GM19351 (cell line): ENCODE data around the gene FIGNL2.

Experiments used
- ATAC-seq: cut with Tn5 transposase; IDR thresholded peaks from one replicate; pipeline ENCODE4 v1.9.1; 2021; ENCODE audit warnings: mild to moderate bottlenecking, moderate library complexity; ENCODE audit not compliant: unreplicated experiment

Gene FIGNL2

DNA sequence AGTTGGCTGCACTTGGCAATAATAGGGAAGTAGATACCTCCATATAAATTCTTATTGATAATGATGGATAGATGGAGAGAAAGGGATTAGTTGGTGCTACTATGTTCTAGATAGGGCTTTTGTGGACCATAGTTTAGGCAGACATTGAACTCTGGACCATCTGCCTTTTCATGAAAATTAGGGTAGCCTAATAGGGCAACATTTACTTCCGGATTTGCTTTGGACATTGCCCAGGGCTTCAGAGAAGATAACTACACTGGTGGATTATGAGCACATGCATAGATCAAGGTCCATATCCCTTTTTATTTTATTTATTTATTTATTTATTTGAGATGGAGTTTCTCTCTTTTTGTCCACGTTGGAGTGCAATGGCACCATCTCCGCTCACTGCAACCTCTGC is 70.5 kb downstream of the FIGNL2 start:
- no peak for ATAC-seq

DNA sequence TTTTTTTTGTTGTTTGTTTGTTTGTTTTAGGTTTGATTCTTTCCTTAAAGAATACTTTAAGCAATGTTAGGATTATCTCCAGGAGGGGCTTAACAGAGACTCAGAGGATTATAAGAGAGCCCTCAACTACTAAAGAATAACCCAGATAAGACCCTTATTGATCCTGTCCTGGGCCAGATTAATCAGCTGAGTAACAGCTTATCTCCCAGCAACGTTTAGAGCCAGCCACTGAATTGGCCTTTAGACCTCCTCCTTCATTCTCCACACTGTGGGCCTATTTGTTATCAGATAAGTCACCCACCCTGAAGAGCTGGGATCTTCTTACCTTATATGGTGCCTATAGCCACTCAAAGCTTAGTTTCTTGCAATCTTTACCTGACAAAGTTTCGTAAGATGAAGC is 71.1 kb downstream of the FIGNL2 start:
- ATAC-seq: no peak

DNA sequence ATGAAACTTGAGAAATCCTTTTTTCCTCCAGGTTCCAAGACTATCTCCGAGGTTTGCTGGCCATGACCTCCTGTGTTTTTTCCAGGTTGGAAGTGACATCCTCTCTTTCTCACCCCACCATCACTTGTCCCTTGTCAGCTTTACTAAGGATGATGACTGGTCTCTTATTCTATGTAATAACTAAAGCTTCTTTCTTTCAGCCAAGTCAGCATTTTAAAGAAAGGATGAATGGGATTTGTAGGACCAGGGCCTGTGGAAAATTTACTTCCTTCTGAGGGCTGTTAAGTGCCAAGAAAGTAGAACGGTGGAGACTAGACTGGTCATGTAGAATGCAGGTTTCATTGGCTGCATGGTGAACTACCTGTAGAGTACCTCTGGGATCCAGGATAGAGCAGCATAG is 73.6 kb downstream of the FIGNL2 start:
- ATAC-seq: no peak

DNA sequence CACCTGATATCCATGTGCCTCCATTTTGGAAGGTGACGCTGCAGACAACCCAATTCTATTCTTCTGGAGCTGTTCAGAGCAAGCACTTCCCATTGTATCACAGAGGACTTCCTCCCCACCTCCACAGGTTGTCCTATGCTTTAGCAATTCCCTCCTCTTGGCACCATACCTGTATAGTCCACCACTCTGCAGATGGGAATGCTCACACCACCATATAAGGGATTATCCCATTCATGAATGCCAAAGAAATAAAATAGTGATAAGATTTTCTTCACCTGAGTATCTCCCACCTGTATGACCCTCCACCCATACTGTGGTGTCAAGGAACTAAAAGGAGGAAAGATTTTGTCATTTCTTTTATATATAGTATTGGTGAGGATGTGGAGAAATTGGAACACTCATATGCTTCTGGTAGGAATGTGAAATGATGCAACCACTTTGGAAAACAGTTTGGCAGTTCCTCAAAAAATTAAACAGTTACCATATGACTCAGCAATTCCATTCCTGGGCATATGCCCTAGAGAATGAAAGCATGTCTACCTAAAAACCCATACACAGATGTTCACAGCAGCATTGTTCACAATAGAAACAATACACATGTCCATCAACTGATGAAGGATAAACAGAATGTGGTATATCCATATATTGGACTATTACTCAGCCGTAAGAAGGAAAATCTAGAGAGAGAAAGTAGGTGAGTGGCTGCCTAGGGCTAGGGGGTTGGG is 75.2 kb downstream of the FIGNL2 start:
- no peak for ATAC-seq

DNA sequence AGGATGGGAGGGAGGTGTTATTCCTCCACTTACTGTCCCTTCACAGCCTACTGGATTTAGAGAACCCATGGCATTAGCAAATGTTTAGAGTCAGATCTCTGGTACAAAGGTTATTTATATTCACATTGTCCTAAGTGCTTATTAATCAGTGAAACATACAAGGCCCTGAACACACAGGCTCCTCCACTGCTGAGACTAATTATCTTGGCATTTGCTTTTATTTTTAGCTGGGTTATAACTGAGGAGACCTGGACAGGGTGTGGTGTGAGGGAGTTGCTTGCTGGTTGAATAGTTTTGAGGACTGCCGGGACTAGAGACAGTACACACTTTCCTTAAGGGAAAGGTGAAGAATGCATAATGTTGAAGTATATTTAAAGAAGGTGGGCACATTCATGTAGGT is 77.5 kb downstream of the FIGNL2 start:
- ATAC-seq: no peak
